MCF 10A (cell line): ENCODE measurements around the gene C19orf25. TPM values are rescaled to one million over a fixed set of nuclear protein-coding genes. Genes with fewer than 3 reads are reported as not detected.

Experiments
- BruUV-seq: library from RNA; stranded (reverse); fragments of 400-500 nt; replicated peaks from 2 replicates; lab custom pipeline; 2021; lab: Mats Ljungman, UMichigan
- CTCF ChIA-PET: fragments of 300-600 bp; sonication (Branson Sonifier 250); formaldehyde crosslinking; extraction: SDS; loops from one replicate; lab custom pipeline; 2021; ENCODE audit warnings: antibody characterized with exemption, inconsistent platforms; lab: Yijun Ruan, JAX
- POLR2A ChIA-PET: fragments of 300-600, 350-650 bp; sonication (Branson Sonifier 250); formaldehyde crosslinking; extraction: SDS; loops from one replicate; lab custom pipeline; 2020; ENCODE audit warnings: antibody characterized with exemption, inconsistent platforms; lab: Yijun Ruan, JAX
- DNase-seq: peaks from one replicate; pipeline ENCODE4 v3.0.0-alpha.2; 2018; ENCODE audit not compliant: unreplicated experiment
- H3K27ac Mint-ChIP-seq: one replicate; pipeline ENCODE4 v1.8.0; 2022; ENCODE audit warnings: mild to moderate bottlenecking, low read depth, mixed read lengths; ENCODE audit not compliant: unreplicated experiment
- H3K27me3 Mint-ChIP-seq: one replicate; pipeline ENCODE4 v1.8.0; 2022; ENCODE audit warnings: mixed read lengths; ENCODE audit not compliant: insufficient read depth, unreplicated experiment
- H3K36me3 Mint-ChIP-seq: one replicate; pipeline ENCODE4 v1.8.0; 2022; ENCODE audit warnings: mild to moderate bottlenecking, moderate library complexity, mixed read lengths; ENCODE audit not compliant: insufficient read depth, unreplicated experiment
- H3K4me1 Mint-ChIP-seq: one replicate; pipeline ENCODE4 v1.8.0; 2022; ENCODE audit warnings: mixed read lengths; ENCODE audit not compliant: insufficient read depth, unreplicated experiment
- H3K4me3 Mint-ChIP-seq: one replicate; pipeline ENCODE4 v1.8.0; 2022; ENCODE audit warnings: mild to moderate bottlenecking, moderate library complexity, mixed read lengths; ENCODE audit not compliant: unreplicated experiment
- H3K9me3 Mint-ChIP-seq: one replicate; pipeline ENCODE4 v1.8.0; 2022; ENCODE audit warnings: mixed read lengths; ENCODE audit not compliant: unreplicated experiment
- intact Hi-C: fragments of 100-400 bp; cut with micrococcal nuclease; formaldehyde crosslinking; loops from 2 replicates; pipeline ENCODE4 v1.14.1; 2022
- total RNA-seq: library from RNA; stranded (reverse); gene quantifications from 2 replicates; pipeline ENCODE4 v1.2.3, GENCODE V29; 2022
- TF ChIP-seq, protein P1 (sequence below): fragments of 200-600 bp; IDR thresholded peaks from one replicate; pipeline ENCODE4 v1.8.0; 2022; ENCODE audit warnings: antibody characterized with exemption, mild to moderate bottlenecking; ENCODE audit not compliant: unreplicated experiment

Gene C19orf25
- total RNA-seq, 1 experiment from 2014 or later, result 40.5 TPM

DNA sequence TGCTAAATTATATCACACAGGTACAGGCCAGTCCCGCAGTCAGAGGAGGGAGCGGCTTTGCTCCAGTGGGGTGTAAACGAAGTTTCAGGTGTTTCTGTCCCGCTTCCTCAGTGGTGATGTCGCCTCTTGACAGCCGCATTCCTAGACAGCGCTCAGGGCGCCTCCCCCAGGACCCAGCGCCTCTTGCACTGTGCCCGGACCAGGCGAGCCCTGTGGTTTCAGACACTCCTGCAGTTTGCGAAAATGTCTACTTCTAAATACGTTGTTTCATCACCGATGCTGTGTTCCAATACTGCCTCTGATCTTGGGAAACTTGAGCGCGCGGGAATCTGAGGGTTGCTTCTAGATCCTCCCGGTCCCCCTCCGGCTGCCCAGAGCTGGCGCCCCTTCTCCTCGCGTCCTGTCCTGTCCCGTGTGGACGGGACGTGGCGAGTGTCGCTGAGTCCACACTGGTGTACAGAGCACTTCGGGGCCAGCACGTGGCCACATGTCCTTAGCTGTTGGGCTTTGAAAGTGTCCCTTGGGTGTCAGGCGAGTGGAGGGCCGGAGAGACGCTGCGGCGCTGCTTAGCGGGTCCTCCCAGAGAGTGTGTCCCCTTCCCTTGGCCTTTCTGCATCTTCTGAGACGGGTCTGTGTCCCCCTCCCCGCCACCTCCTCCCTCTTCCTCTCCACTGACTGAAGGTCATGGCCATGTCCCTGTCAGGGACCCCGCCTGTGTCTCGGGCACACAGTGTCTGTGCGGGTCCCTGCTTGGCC, 55.4 kb downstream of the C19orf25 start:
- Mint-ChIP-seq H3K9me3 (no peaks in the 10 kb centered on the region), H3K4me3 (no peak overlapping the region), H3K27ac (no peak overlapping the region), H3K4me1 (no peaks in the 10 kb centered on the region), H3K27me3 (no peaks in the 10 kb centered on the region), H3K36me3 (peaks cover 89% of the 10 kb centered on the region)
- TF ChIP-seq, protein P1, sequence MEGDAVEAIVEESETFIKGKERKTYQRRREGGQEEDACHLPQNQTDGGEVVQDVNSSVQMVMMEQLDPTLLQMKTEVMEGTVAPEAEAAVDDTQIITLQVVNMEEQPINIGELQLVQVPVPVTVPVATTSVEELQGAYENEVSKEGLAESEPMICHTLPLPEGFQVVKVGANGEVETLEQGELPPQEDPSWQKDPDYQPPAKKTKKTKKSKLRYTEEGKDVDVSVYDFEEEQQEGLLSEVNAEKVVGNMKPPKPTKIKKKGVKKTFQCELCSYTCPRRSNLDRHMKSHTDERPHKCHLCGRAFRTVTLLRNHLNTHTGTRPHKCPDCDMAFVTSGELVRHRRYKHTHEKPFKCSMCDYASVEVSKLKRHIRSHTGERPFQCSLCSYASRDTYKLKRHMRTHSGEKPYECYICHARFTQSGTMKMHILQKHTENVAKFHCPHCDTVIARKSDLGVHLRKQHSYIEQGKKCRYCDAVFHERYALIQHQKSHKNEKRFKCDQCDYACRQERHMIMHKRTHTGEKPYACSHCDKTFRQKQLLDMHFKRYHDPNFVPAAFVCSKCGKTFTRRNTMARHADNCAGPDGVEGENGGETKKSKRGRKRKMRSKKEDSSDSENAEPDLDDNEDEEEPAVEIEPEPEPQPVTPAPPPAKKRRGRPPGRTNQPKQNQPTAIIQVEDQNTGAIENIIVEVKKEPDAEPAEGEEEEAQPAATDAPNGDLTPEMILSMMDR, result no peak
- CTCF ChIA-PET, result interaction anchor here (0.6 kb wide), 1 partner anchor 106 kb away, joined by 4 read pairs; no protein-coding TSS in a partner anchor
- POLR2A ChIA-PET, result interaction anchor here (0.8 kb wide), 1 partner anchor 259 kb away, joined by 3 read pairs; no protein-coding TSS in a partner anchor
- no TSS peak for BruUV-seq
- DNase-seq, result no peak
- intact Hi-C loops, result no loop called here

Other genes with a start within 250 kb of the C19orf25 start
- gene CBARP, start 241.2 kb downstream of the C19orf25 start, total RNA-seq, result 7.0 and 8.2 TPM in 2 replicates
- gene ATP5F1D, start 237.5 kb downstream of the C19orf25 start, total RNA-seq, result 256 and 258 TPM in 2 replicates
- 73.6 and 96.9 TPM in 2 replicates for gene MIDN, start 230.6 kb downstream of the C19orf25 start, total RNA-seq
- 316 and 362 TPM in 2 replicates for gene CIRBP, start 209.9 kb downstream of the C19orf25 start, total RNA-seq
- gene FAM174C, start 203.7 kb downstream of the C19orf25 start, total RNA-seq, result 71.0 and 85.2 TPM in 2 replicates
- gene EFNA2, start 193.3 kb downstream of the C19orf25 start, total RNA-seq, result not detected in 2 replicates
- 135 and 137 TPM in 2 replicates for gene NDUFS7, start 95.3 kb downstream of the C19orf25 start, total RNA-seq
- gene GAMT, start 77.7 kb downstream of the C19orf25 start, total RNA-seq, result 3.2 and 7.0 TPM in 2 replicates
- 219 and 246 TPM in 2 replicates for gene DAZAP1, start 71.6 kb downstream of the C19orf25 start, total RNA-seq
- 1,168 and 1,243 TPM in 2 replicates for gene RPS15, start 40.8 kb downstream of the C19orf25 start, total RNA-seq
- gene APC2, start 29.1 kb downstream of the C19orf25 start, total RNA-seq, result 0.15 and 0.23 TPM in 2 replicates
- gene PCSK4, start 11.1 kb upstream of the C19orf25 start, total RNA-seq, result 3.4 and 3.7 TPM in 2 replicates
- 3.8 TPM in 2 replicates for gene REEP6, start 12.0 kb upstream of the C19orf25 start, total RNA-seq
- 11.1 and 13.7 TPM in 2 replicates for gene ADAMTSL5, start 33.8 kb upstream of the C19orf25 start, total RNA-seq
- 0.21 and 0.22 TPM in 2 replicates for gene PLK5, start 44.9 kb upstream of the C19orf25 start, total RNA-seq
- 18.7 and 20.0 TPM in 2 replicates for gene MEX3D, start 89.1 kb upstream of the C19orf25 start, total RNA-seq
- 103 and 114 TPM in 2 replicates for gene MBD3, start 113.7 kb upstream of the C19orf25 start, total RNA-seq
- gene UQCR11, start 126.2 kb upstream of the C19orf25 start, total RNA-seq, result 211 and 256 TPM in 2 replicates
- 79.7 and 100 TPM in 2 replicates for gene TCF3, start 173.4 kb upstream of the C19orf25 start, total RNA-seq